ENCODE data around the gene SDHC.
"Not testable (repeated sequence)": the region's sequence is repeated elsewhere in the genome, so short reads cannot be mapped to it uniquely, and the experiment has no call there.

The SDHC gene

GRCh38 chr1:161311595-161312181 lies 2.5 kb upstream of the SDHC start:
- DNase-seq, result no peak

DNA sequence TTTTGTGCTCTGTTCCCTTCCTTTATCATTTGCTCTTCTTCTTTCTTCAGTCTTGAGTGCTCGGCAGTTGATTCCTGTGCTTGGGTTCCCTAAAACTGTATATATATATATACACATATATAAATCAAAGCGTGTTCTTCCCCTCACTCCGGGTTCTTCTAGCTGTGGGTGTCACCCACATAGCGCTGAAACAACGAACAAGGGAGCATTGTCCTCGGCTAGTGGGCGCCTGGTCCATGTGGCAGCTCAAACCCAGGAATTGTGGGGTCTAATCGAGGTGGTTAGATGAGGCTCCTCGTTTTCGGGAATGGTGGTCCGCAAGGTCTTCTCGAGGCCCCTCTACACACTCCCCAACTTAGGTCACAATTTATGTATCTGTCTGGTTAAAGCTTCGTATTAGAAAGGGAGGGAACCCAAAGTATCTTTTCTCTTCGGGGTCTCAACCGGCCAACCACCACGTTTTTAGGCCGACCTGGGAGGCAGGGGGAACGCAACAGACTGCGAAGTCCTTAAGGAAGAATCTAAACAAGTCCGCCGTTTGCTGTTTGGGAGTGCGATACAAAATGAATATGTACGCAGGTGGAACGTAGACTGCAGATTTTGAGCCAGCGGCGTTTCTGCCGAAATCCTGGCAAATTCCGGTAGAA lies 504 bp upstream of the SDHC start:
- DNase-seq, result no peak

DNA sequence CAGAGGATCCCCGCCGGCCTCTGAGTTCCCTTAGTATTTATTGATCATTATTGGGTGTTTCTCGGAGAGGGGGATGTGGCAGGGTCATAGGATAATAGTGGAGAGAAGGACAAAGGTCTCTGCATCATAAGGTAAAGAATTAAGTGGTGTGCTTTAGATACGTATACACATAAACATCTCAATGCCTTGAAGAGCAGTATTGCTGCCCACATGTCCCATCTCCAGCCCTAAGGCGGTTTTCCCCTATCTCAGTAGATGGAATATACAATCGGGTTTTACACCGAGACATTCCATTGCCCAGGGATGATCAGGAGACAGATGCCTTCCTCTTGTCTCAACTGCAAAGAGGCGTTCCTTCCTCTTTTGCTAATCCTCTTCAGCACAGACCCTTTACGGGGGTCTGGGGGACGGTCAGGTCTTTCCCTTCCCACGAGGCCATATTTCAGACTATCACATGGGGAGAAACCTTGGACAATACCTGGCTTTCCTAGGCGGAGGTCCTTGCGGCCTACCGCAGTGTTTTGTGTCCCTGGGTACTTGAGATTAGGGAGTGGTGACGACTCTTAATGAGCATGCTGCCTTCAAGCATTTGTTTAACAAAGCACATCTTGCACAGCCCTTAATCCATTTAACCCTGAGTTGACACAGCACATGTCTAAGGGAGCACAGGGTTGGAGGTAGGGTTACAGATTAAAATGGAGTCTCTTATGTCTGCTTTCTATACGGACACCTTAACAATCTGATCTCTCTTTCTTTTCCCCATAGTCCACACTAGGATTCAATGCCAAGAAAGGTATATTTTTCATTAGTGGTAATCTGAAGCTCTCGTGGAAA lies 1.9 kb downstream of the SDHC start:
- DNase-seq, result not testable (repeated sequence)

DNA sequence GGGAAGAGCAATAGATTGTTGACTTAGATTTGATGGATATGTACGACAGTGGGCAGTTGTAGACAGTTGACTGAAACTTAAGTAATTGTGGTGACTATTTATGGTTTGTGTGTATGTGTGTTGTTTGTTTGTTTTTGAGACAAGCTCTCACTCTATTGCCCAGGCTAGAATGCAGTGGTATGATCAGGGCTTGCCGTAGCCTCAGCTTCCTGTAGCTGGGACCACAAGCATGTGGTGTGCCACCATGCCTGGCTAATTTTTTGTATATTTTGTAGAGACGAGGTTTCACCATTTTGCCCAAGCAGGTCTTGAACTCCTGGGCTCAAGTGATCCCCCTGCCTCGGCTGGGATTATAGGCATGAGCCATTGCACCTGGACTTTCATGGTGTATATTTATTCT lies 9.8 kb downstream of the SDHC start:
- DNase-seq, result no peak

DNA sequence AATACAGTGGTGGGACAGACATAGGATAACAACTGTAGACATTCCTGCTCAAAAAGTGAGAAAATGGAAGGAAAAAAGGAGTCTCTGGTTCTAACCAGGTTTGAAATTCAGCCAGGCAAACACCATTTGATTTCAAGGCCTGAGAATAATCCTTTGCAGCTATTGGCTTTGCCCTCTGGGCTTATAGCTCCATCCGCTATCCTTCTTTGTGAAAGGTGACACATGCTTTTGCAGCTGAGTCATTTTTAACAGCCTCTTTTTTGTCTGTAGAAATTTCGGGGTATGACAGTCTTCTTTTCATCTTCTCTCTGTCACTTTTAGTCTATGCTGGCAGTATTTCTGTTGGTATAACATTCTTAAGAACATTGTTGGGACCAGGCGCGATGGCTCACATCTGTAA lies 16.2 kb downstream of the SDHC start:
- DNase-seq, result no peak

DNA sequence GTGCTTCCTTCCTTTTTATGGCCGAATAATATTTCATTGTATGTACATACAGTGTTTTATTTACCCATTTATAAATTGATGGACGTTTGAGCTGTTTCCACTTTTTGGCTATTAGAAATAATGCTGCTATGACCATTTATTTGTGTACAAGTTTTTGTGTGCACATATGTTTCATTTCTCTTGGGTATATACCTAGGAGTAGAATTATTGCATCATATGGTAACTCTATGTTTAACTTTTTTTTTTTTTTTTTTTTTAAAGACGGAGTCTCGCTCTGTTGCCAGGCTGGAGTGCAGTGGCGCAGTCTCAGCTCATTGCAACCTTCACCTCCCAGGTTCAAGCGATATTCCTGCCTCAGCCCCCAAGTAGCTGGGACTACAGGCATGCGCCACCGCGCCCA lies 19.0 kb downstream of the SDHC start:
- no peak for DNase-seq

DNA sequence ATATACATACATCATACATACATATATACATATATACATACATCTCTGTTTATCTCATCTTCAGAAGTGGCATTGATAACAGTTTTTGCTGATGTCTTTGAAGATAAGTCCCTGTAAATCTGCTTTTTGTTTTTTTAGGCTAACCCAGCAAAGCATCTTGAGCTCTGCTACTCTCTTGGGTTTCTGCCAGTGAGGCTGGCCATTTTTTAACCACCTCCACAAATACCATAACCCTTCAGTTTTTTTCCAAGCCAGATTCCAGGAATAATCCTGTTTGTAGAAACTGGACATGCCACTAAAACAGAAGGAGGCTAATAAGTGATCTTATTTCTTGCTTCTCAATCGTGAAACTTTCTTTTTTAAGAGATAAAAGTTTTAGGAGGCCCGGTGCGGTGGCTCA lies 21.6 kb downstream of the SDHC start:
- DNase-seq, result no peak

DNA sequence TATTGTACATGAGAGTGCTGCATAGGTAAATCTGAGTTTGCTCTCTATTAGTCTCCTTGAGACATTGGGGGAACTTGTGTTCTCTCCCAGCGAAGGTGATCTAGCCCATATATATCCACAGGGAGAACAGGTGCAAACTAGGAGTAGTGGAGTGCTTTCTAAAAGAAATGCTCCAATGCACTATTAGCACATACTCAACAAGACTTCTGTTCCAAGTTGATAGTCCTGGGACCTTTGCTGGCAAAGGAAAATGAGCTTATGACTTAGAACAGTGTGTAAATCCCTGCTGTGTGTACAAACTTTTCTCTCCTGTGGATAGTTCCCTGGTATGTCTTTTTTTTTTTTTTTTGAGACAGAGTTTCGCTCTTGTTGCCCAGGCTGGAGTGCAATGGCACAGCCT lies 28.0 kb downstream of the SDHC start:
- DNase-seq, result no peak

GRCh38 chr1:161342821-161343220 lies 28.6 kb downstream of the SDHC start:
- DNase-seq, result no peak

DNA sequence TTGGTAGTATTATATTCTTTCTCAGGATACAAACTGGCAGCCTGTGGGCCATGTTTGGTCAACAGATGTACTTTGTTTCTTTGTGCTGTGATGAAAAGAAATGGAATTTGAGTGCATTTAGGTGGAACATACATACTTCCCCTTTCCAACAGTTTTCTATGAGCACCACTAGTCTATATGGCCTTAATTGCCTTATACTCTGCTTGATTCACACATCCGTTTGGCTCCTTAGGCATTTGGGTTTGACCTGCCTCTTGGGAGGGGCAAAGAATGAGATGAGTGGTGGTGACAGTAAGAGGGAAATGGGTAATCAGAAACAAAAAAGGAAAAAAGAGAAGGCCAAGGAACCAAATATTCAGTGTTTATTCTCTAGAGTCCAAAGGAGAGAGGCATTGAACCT lies 36.5 kb downstream of the SDHC start:
- no peak for DNase-seq

GRCh38 chr1:161351482-161351881 lies 37.3 kb downstream of the SDHC start:
- DNase-seq, result no peak

GRCh38 chr1:161357073-161357472 lies 42.9 kb downstream of the SDHC start:
- DNase-seq, result no peak

DNA sequence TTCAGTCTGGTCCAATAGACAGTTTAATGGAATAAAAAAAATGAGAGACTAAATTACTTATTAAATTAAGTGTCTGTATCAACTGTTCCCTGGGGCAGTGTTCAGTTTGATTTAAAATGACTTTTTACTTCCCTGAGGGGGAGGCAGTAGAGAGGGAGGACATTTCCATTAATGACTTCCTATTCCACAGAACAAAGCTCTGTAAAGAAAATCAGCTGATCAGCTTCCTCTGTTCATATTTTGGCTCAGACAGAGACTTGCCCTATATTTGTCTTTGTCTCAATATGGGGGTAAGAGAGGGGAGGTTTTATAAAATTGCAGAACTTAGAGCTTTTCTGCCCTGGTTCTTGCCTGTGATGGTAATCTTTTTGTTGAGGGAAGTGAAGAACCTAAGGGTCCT lies 45.1 kb downstream of the SDHC start:
- no peak for DNase-seq

DNA sequence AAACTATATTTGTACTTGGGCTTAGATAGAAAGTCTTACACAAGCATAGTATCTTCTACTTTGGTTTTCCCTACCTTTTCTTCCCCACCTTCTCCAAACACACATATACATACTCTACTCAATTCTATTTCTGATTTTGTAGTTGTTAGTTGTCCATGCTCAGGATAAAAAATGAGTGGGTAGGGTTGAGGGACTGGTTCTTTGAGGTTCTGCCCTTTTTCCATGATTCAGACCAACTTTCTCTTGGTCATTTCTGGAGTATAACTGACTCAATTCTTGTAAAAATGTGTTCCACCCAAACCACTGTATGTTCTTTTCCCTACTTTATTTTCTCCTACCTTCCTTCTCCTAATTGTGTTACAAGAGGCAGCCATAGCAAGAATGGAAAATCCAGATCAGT lies 50.2 kb downstream of the SDHC start:
- no peak for DNase-seq

GRCh38 chr1:161365207-161365606 lies 51.0 kb downstream of the SDHC start:
- no peak for DNase-seq

GRCh38 chr1:161367684-161368400 lies 53.7 kb downstream of the SDHC start, which contains the start of gene CFAP126:
Gene CFAP126 (minus strand): TSS chr1:161367876. CDS start chr1:161367868, 8 bp downstream.
- peak; percentile 60 for DNase-seq

DNA sequence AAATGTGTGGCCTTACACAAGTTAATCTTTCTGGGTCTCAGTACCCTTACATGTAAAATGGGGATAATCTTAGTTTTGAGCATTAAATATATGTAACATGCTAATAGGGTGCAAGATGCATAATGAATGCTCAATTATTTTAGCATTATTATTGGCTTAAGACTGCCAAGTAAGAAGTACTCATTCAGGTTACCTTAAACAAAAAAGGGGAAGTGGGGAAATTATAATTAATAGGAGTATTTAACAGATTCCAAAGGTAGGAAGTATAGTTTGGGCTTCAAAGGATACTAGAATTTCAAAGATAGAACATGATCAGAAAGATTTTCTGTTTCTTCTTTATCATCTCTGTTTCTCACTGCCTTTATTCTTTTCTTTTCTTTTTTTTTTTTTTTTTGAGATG lies 59.3 kb downstream of the SDHC start:
- DNase-seq, result no peak

GRCh38 chr1:161374373-161374772 lies 60.2 kb downstream of the SDHC start:
- no peak for DNase-seq

GRCh38 chr1:161378014-161378413 lies 63.8 kb downstream of the SDHC start:
- DNase-seq, result no peak

DNA sequence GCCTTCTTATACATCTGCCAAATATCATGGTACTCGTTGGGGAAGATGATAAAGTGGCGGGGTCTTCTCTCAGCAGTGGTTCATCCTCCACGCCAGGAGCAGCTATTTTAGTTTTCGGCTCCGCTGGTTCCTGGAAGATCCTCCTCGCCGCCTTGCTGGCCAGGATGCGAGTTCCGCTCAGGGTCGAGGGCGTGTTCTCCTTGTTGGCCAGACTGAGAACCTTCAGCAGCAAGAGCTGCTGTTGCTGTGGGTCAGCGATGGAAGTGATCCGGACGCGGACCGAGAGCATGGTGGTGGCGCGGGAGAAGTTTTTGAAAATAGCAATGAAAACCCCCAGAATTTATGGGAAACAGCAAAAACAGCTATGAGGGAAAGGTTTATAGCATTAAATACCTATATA lies 64.9 kb downstream of the SDHC start:
- no peak for DNase-seq

GRCh38 chr1:161381707-161382106 lies 67.5 kb downstream of the SDHC start:
- DNase-seq, result no peak

DNA sequence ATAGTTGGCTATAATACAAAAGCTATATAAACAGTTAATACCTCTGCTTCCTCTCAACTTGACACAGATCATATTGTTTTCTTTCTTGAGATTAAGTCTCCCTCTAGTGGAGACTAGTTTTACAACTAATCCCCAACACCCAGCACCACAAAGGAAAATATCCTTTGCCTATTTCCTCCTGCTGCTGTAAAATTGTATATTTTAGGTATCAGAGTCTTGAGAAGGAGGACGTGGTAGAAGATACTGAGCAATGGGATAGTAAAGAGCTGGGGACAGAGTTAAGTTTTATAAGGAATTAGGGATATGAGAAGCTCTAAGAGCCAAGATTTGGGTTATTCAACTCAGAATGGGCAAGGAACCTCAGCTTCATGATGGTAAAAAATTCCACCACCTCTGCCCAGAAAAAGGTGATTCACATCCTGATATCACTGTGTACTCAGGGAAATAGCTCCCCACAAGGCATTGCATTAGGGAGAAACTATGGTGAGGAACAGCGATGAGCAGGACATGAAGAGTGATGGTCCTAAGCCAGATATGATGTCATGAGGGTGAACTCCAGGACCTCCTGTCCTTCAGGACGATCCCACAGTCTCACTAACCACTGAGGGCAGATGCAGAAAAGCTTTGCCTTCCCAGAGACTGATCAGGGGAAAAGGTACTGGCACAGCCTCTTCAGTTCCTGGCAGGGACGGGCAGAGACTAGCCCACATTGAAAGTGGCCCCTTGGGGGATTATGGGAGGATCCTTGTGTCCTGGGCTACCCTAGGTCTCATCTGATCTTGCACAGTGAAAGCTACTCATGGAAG lies 68.2 kb downstream of the SDHC start:
- DNase-seq, result peak; percentile 69

- no peak for DNase-seq
These were observed 74.5 kb downstream of the SDHC start for GRCh38 chr1:161388639-161389038.

Data from fibroblast of skin of right biceps (primary cell).